MCF 10A (cell line): ENCODE data around the gene ZNF804A. TPM values are rescaled to one million over a fixed set of nuclear protein-coding genes. Genes with fewer than 3 reads are reported as not detected.

Experiments
- BruUV-seq: library from RNA; stranded (reverse); fragments of 400-500 nt; replicated peaks from 2 replicates; lab custom pipeline; 2021; lab: Mats Ljungman, UMichigan
- CTCF ChIA-PET: fragments of 300-600 bp; sonication (Branson Sonifier 250); formaldehyde crosslinking; extraction: SDS; loops from one replicate; lab custom pipeline; 2021; ENCODE audit warnings: antibody characterized with exemption, inconsistent platforms; lab: Yijun Ruan, JAX
- POLR2A ChIA-PET: fragments of 300-600, 350-650 bp; sonication (Branson Sonifier 250); formaldehyde crosslinking; extraction: SDS; loops from one replicate; lab custom pipeline; 2020; ENCODE audit warnings: antibody characterized with exemption, inconsistent platforms; lab: Yijun Ruan, JAX
- DNase-seq: peaks from one replicate; pipeline ENCODE4 v3.0.0-alpha.2; 2018; ENCODE audit not compliant: unreplicated experiment
- H3K27ac Mint-ChIP-seq: one replicate; pipeline ENCODE4 v1.8.0; 2022; ENCODE audit warnings: mild to moderate bottlenecking, low read depth, mixed read lengths; ENCODE audit not compliant: unreplicated experiment
- H3K27me3 Mint-ChIP-seq: one replicate; pipeline ENCODE4 v1.8.0; 2022; ENCODE audit warnings: mixed read lengths; ENCODE audit not compliant: insufficient read depth, unreplicated experiment
- H3K36me3 Mint-ChIP-seq: one replicate; pipeline ENCODE4 v1.8.0; 2022; ENCODE audit warnings: mild to moderate bottlenecking, moderate library complexity, mixed read lengths; ENCODE audit not compliant: insufficient read depth, unreplicated experiment
- H3K4me1 Mint-ChIP-seq: one replicate; pipeline ENCODE4 v1.8.0; 2022; ENCODE audit warnings: mixed read lengths; ENCODE audit not compliant: insufficient read depth, unreplicated experiment
- H3K4me3 Mint-ChIP-seq: one replicate; pipeline ENCODE4 v1.8.0; 2022; ENCODE audit warnings: mild to moderate bottlenecking, moderate library complexity, mixed read lengths; ENCODE audit not compliant: unreplicated experiment
- H3K9me3 Mint-ChIP-seq: one replicate; pipeline ENCODE4 v1.8.0; 2022; ENCODE audit warnings: mixed read lengths; ENCODE audit not compliant: unreplicated experiment
- intact Hi-C: fragments of 100-400 bp; cut with micrococcal nuclease; formaldehyde crosslinking; loops from 2 replicates; pipeline ENCODE4 v1.14.1; 2022
- total RNA-seq: library from RNA; stranded (reverse); gene quantifications from 2 replicates; pipeline ENCODE4 v1.2.3, GENCODE V29; 2022
- TF ChIP-seq, protein P1 (sequence below): fragments of 200-600 bp; IDR thresholded peaks from one replicate; pipeline ENCODE4 v1.8.0; 2022; ENCODE audit warnings: antibody characterized with exemption, mild to moderate bottlenecking; ENCODE audit not compliant: unreplicated experiment

The ZNF804A gene
- total RNA-seq, 1 experiment from 2014 or later, result not detected

DNA sequence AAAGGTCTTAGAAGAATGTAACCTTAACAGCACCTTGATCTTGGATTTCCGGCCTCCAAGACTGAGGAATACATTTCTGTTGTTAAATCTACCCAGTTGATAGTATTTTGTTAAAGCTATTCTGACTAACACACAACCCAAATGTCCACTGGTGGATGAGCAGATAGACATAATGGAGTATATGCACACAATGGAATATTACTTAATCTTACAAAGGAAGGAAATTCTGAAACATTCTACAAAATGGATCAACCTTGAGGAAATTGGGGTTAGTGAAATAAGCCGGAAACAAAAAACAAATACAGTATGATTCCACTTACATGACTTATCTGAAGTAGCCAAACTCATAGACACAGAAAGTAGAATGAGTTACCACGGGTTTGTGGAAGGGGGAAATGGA is 168.7 kb downstream of the ZNF804A start:
- no peaks in the 10 kb centered on the region for H3K36me3 Mint-ChIP-seq
- H3K27ac Mint-ChIP-seq, result no peak overlapping the region
- ChIA-PET POLR2A (no interaction called here), CTCF (no interaction called here)
- no peaks in the 10 kb centered on the region for H3K27me3 Mint-ChIP-seq
- DNase-seq, result no peak
- no peaks in the 10 kb centered on the region for H3K9me3 Mint-ChIP-seq
- intact Hi-C loops, result no loop called here
- TF ChIP-seq, protein P1, sequence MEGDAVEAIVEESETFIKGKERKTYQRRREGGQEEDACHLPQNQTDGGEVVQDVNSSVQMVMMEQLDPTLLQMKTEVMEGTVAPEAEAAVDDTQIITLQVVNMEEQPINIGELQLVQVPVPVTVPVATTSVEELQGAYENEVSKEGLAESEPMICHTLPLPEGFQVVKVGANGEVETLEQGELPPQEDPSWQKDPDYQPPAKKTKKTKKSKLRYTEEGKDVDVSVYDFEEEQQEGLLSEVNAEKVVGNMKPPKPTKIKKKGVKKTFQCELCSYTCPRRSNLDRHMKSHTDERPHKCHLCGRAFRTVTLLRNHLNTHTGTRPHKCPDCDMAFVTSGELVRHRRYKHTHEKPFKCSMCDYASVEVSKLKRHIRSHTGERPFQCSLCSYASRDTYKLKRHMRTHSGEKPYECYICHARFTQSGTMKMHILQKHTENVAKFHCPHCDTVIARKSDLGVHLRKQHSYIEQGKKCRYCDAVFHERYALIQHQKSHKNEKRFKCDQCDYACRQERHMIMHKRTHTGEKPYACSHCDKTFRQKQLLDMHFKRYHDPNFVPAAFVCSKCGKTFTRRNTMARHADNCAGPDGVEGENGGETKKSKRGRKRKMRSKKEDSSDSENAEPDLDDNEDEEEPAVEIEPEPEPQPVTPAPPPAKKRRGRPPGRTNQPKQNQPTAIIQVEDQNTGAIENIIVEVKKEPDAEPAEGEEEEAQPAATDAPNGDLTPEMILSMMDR, result no peak
- no peak overlapping the region for H3K4me3 Mint-ChIP-seq
- peaks cover 10% of the 10 kb centered on the region for H3K4me1 Mint-ChIP-seq
- no TSS peak for BruUV-seq

GRCh38 chr2:184769023-184769422 is 170.7 kb downstream of the ZNF804A start:
- intact Hi-C loops, result no loop called here
- Mint-ChIP-seq H3K9me3 (no peaks in the 10 kb centered on the region), H3K27me3 (no peaks in the 10 kb centered on the region), H3K4me1 (peaks cover 10% of the 10 kb centered on the region), H3K27ac (no peak overlapping the region), H3K4me3 (no peak overlapping the region), H3K36me3 (no peaks in the 10 kb centered on the region)
- peak; percentile 66 for DNase-seq
- BruUV-seq, result no TSS peak
- CTCF ChIA-PET, result no interaction called here
- POLR2A ChIA-PET, result no interaction called here
- TF ChIP-seq, protein P1, result no peak

DNA sequence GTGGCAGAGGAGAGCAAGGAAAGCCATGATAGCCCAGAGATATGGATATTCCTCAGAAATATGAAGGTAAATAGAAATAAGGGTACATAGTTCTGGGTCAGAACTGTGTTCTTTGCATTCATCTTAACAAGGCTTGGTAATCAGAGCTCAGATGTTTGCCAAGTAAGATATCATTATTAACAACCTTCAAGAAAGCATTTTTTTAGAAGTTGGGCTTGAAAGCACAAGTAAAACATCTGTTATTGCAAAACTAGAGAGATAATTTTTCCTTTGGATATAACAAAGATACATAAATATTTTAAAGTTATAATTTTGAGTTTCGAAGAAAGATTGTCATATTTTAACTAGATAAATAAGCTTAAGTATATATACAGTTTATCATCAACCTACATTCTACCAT is 171.4 kb downstream of the ZNF804A start:
- CTCF ChIA-PET, result interaction anchor here (0.6 kb wide), 1 partner anchor 303 kb away, joined by 4 read pairs; no protein-coding TSS in a partner anchor
- no peaks in the 10 kb centered on the region for H3K36me3 Mint-ChIP-seq
- H3K4me3 Mint-ChIP-seq, result no peak overlapping the region
- intact Hi-C loops, result no loop called here
- H3K9me3 Mint-ChIP-seq, result no peaks in the 10 kb centered on the region
- DNase-seq, result no peak
- no TSS peak for BruUV-seq
- H3K4me1 Mint-ChIP-seq, result peaks cover 10% of the 10 kb centered on the region
- POLR2A ChIA-PET, result no interaction called here
- TF ChIP-seq, protein P1, result no peak
- H3K27me3 Mint-ChIP-seq, result no peaks in the 10 kb centered on the region
- H3K27ac Mint-ChIP-seq, result no peak overlapping the region

- Mint-ChIP-seq H3K27me3 (no peaks in the 10 kb centered on the region), H3K4me3 (no peak overlapping the region), H3K36me3 (no peaks in the 10 kb centered on the region), H3K4me1 (no peaks in the 10 kb centered on the region), H3K9me3 (no peaks in the 10 kb centered on the region), H3K27ac (no peak overlapping the region)
- TF ChIP-seq, protein P1, result no peak
- ChIA-PET POLR2A (no interaction called here), CTCF (no interaction called here)
- intact Hi-C loops, result no loop called here
- no peak for DNase-seq
- BruUV-seq, result no TSS peak
Measured at GRCh38 chr2:184779777-184780176, 181.4 kb downstream of the ZNF804A start.
